GM10248 (cell line): ENCODE results near the gene POLR3F.

ENCODE experiments used
- CTCF ChIA-PET: fragments of 300-600 bp; sonication (Branson Sonifier 250); formaldehyde crosslinking; extraction: SDS; loops from one replicate; lab custom pipeline; 2021; ENCODE audit warnings: antibody characterized with exemption; lab: Yijun Ruan, JAX
- POLR2A ChIA-PET: fragments of 350-650 bp; sonication (Branson Sonifier 250); formaldehyde crosslinking; extraction: SDS; loops from one replicate; lab custom pipeline; 2020; ENCODE audit warnings: antibody characterized with exemption; lab: Yijun Ruan, JAX
- DNase-seq: peaks from one replicate; pipeline ENCODE4 v3.0.0; 2012; ENCODE audit errors: extremely low spot score
- CTCF ChIP-seq: IDR thresholded peaks from 2 replicates; pipeline ENCODE4 v1.5.1; 2012; ENCODE audit warnings: mild to moderate bottlenecking, low read depth; ENCODE audit errors: extremely low read depth, missing control alignments, control extremely low read depth

POLR3F gene

GRCh38 chr20:18436847-18437246 lies 30.3 kb upstream of the POLR3F start:
- ChIA-PET POLR2A (no interaction called here), CTCF (interaction anchor here (1.3 to 2.8 kb wide), 2 partner anchors 19 to 70 kb away, joined by 3 to 6 read pairs; no protein-coding TSS in a partner anchor)
- no peak for TF ChIP-seq CTCF
- DNase-seq: no peak

- CTCF ChIA-PET: no interaction called here
- POLR2A ChIA-PET: no interaction called here
- DNase-seq: no peak
- TF ChIP-seq CTCF: no peak
Measured at GRCh38 chr20:18440403-18440802, 26.8 kb upstream of the POLR3F start.

GRCh38 chr20:18443886-18444285 lies 23.3 kb upstream of the POLR3F start:
- no peak for TF ChIP-seq CTCF
- DNase-seq: no peak
- ChIA-PET POLR2A (no interaction called here), CTCF (interaction anchor here (0.8 to 1.1 kb wide), 5 partner anchors 9 to 1139 kb away, joined by 3 to 4 read pairs (median 3); no protein-coding TSS in a partner anchor)

- TF ChIP-seq CTCF: no peak
- CTCF ChIA-PET: interaction anchor here (2.0 kb wide), 1 partner anchor 17 kb away, joined by 5 read pairs; no protein-coding TSS in a partner anchor
Measured at GRCh38 chr20:18456600-18456999, 10.6 kb upstream of the POLR3F start.

GRCh38 chr20:18465536-18466200 lies 1.5 kb upstream of the POLR3F start:
- CTCF ChIA-PET: interaction anchor here (0.7 to 3.0 kb wide), 7 partner anchors 9 to 338 kb away, joined by 3 to 12 read pairs (median 6); no protein-coding TSS in a partner anchor

More at GRCh38 chr20:18456600-18456999, 10.6 kb upstream of the POLR3F start:
- DNase-seq: no peak
- POLR2A ChIA-PET: no interaction called here

GRCh38 chr20:18466574-18466893 lies 656 bp upstream of the POLR3F start:
- ChIA-PET CTCF (interaction anchor here (0.8 to 3.0 kb wide), 7 partner anchors 9 to 54 kb away, joined by 3 to 12 read pairs (median 6); no protein-coding TSS in a partner anchor), POLR2A (interaction anchor here (0.6 to 1.1 kb wide), 2 partner anchors 30 to 41 kb away, joined by 5 to 6 read pairs; partner anchors contain the start of gene SEC23B)
- TF ChIP-seq CTCF: no peak
- DNase-seq: no peak

More at GRCh38 chr20:18465536-18466200, 1.5 kb upstream of the POLR3F start:
- no peak for DNase-seq
- POLR2A ChIA-PET: no interaction called here
- TF ChIP-seq CTCF: no peak
